Activated CD4-positive, alpha-beta T cell treated with anti-CD3 and anti-CD28 coated beads, Interleukin-10, Interleukin-2, amounts not matched to agents 100 ng/mL and 50 ng/mL, durations not matched to agents 16 hours and 8 hours (primary cell): ENCODE results near the gene CLDN8.
A peak's percentile ranks its signal among the peaks of the same experiment; 100 is the strongest.

Experiments
- DNase-seq: peaks from one replicate; pipeline ENCODE4 v3.0.0-alpha.2; 2020

CLDN8 gene

DNA sequence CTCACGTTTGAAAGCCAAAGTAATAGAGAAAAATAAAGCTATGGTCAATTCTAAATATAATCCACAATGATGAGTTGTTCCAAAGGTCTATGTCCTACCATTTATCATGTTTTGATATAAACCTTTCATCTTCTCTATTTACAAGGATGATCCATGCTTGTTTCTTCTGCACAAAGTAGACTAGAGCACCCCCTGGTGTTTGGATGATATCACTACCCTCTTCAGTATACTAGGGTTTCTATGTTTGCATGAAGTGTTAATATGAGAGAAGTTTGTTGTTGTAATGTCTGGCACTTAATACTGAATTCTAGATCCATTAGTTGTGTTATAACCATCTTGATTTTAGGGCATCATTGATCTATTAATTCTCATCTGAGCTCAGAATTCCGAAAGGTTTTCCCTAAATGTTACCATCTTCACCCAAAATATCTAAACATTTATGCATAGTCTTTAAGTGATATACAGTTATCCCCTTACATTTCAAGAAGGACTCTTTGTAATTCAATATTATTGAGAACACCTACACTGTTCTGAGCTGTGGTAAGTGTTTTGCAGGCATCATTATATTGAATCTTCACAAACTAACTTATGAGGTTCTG, 21.1 kb downstream of the CLDN8 start:
- DNase-seq, result peak; percentile 48

DNA sequence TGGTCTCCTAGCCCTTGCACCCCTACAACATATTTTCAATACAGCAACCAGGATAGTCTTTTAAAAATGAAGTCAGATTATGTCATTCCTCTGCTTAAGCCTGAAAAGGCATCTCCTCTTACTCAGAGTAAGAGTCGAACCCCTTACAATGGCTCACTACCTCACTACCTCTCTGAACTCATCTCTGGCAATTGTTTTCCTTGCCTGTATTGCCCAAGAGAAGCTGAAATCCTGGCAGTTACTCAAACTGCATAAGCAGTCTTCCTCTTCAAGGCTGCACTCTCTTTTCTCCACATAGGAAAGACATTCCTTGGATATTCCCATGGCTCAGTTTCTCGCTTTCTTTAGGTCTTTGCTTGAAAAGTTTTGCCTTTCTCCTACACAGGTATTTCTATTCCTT, 22.7 kb downstream of the CLDN8 start:
- DNase-seq, result no peak

- no peak for DNase-seq
Measured at GRCh38 chr21:30190554-30190953, 25.3 kb downstream of the CLDN8 start.

DNA sequence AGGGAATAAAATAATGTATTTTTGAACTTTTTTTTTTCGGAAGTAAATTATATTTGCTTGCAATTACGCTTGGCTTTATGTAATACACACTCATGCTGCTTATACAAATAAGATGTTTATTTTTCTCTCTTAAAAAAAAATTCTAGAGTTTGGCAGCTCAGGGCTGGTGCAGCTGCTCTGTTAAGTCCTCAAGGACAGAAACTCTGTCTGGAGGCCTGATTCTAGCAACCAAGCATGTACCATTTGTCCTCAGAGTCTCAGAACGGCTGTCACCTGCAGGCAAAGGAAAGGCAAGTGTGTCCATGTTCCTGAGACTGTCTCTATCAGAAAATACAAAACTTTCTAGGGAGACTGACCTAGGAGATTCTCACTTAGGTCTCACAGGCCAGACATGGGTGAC, 26.1 kb downstream of the CLDN8 start:
- DNase-seq, result no peak

DNA sequence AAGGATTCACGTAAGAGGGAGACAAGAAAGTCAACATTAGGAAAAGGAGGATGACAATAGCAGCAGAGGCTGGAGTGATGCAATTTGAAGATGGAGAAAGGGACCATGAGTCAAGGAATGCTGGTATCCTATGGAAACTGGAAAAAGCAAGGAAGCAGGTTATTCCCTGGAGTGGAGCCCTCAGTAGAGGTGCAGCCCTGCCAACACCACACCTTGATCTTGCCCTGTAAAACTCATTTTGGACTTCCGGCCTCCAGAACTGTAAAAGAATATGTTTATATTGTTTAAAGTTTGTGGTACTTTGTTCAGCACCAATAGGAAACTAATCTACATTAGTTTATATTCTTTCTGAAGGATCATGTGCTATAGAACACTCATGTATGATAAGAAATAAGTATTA, 29.7 kb downstream of the CLDN8 start:
- DNase-seq, result no peak

- DNase-seq, result no peak
Measured at GRCh38 chr21:30168086-30168485, 47.8 kb downstream of the CLDN8 start.

DNA sequence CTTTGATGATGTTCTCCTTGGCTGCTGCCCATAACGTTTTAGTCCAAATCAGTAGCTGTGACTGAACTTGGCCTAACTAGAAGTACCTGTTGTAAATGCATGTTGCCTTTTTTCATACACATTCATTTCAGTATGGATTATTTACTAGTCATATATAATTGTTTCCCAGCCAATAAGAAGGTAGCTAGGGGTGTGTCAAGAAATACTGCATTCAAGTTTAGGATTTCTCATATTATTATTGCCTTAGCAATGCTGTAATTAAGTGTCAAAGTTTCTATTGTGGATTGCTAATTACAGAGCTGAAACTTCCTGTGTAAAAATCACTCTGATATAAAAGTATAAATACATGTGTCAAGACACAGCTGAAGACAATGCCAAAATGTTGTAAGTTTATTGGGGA, 49.2 kb downstream of the CLDN8 start, which contains the start of gene CLDN17:
Gene CLDN17 (minus strand): TSS at position 101 of the 400 bp plus-strand sequence. CDS start 188 bp downstream, outside the sequence.
- no peak for DNase-seq

GRCh38 chr21:30166171-30166570, 49.7 kb downstream of the CLDN8 start:
- no peak for DNase-seq

- DNase-seq, result no peak
Measured at GRCh38 chr21:30164796-30165195, 51.1 kb downstream of the CLDN8 start.
